Retinal pigment epithelial cell (primary cell): Measurements from ENCODE around the gene APBA2.

Experiments used
- DNase-seq: peaks from one replicate; pipeline ENCODE4 v3.0.0-alpha.2; 2010; ENCODE audit warnings: low read depth
- H3K4me3 ChIP-seq: 2 replicates; pipeline ENCODE4 v1.5.1; 2011; ENCODE audit warnings: mild to moderate bottlenecking, low read length, control low read depth, moderate library complexity
- TF ChIP-seq, protein P1 (sequence below): conservative IDR thresholded peaks from 2 replicates; pipeline ENCODE4 v1.5.1; 2011; ENCODE audit warnings: low read depth, low read length, control low read depth, inconsistent platforms

The APBA2 gene

GRCh38 chr15:28896951-28897350 is 11.2 kb downstream of the APBA2 start:
- H3K4me3 ChIP-seq = no peak overlapping the region
- DNase-seq = peak; percentile 52
- TF ChIP-seq, protein P1, sequence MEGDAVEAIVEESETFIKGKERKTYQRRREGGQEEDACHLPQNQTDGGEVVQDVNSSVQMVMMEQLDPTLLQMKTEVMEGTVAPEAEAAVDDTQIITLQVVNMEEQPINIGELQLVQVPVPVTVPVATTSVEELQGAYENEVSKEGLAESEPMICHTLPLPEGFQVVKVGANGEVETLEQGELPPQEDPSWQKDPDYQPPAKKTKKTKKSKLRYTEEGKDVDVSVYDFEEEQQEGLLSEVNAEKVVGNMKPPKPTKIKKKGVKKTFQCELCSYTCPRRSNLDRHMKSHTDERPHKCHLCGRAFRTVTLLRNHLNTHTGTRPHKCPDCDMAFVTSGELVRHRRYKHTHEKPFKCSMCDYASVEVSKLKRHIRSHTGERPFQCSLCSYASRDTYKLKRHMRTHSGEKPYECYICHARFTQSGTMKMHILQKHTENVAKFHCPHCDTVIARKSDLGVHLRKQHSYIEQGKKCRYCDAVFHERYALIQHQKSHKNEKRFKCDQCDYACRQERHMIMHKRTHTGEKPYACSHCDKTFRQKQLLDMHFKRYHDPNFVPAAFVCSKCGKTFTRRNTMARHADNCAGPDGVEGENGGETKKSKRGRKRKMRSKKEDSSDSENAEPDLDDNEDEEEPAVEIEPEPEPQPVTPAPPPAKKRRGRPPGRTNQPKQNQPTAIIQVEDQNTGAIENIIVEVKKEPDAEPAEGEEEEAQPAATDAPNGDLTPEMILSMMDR = no peak

DNA sequence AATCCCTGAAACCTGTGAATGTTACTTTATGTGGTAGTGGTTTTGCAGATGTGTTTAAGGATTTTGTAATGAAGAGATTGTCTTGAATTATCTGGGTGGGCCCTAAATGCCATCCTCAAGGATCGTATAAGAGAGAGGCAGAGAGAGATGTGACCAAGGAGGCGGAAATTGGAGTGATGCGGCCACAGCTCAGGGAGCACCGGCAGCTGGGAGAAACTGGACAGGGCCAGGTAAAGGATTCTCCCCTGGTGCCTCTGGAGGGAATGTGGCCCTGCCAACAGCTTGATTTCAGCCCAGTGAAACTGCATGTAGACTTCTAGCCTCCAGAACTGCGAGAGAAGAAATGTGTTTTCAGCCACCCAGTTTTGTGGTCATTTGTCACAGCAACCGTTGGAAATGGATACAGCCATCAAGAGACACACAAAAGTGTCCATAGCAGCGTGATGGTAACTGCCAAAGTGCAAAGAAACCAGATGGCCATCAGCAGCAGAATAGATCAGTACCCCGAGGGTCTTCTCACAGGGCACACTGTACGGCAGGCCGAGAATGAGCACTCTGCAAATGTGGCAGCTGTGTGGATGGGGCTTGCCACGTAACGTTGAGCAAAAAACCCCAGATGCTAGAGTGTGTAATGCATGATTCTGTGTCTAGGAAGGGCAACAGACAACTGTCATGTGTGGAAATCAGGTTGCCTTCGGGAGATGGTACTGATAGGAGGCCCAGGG is 12.2 kb downstream of the APBA2 start:
- TF ChIP-seq, protein P1 = no peak
- DNase-seq = no peak
- no peak overlapping the region for H3K4me3 ChIP-seq

DNA sequence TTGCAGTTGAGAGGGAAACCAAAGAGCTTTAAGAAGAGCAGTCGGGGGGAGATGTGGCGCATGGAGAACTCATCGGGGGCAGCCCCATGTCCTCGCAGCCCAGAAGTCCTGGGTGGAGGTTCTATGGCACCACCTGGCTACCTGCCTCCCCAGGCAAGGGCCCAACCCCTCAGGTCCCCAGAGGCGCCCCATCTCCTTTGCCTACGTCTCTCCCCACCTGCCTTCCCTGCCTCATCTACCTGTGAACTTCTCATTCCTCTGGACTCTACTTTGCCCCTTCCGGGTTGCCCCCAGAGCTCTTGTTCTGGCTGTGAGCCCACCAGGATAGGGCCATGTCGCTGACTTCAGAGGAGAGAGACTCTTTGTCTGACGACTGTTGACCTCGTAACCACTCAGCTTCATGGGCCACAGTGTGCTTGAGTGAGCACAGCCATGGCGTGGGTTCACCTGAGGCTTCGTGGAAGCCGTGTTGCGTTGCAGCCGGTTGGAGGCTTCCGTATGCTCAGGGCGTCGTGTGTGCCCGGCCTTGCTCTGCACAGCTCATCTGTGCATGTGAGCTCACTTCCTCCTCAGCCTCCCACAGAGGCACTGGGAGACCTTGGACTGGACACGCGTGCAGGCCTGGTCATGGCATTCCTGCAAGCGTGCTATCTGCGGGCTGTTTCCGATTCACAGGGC is 13.4 kb downstream of the APBA2 start:
- TF ChIP-seq, protein P1 = no peak
- no peak for DNase-seq
- H3K4me3 ChIP-seq = no peak overlapping the region

DNA sequence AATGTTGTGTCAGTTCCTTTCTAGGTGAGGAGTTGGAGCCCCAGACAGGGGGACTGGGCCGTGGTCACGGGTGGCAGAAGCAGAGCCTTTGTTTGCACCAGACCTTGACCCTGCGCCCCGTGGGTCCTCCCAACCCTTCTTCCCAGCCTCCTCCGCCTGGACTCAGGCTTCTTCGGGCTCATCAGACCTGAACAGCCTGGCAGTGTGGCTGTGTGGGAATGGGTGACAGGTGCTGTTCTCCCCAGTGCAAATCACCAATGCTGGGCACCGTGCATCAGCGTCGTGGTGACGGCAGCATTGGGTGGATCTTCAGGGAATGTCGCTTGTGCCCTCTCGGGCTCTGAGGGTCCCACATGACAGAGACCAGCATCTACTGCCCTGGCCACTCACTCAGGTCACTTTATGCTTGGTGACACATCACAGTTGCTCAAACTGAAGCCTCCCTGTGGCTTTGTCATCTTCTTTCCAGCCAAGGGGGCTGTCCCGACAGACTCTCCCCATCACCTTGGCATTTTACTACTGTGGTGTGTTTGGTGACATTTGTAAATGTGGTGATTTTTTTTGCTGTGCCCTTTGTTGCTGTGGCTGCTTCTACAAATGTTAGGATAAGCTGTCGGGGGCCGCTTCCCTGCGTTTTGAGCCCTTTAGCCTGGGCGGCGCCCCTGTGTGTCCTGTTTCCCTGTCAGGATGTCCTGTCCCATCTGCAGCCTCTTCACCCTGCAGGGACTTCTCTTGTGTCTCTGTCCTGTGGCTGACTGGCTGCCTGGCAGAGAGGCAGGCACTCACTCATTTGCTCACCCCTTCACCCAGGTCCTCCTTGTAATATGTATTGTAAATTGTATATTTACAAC is 14.5 kb downstream of the APBA2 start:
- TF ChIP-seq, protein P1 = no peak
- H3K4me3 ChIP-seq = no peak overlapping the region
- DNase-seq = no peak

GRCh38 chr15:28900892-28901586 is 15.3 kb downstream of the APBA2 start:
- H3K4me3 ChIP-seq = no peak overlapping the region
- no peak for DNase-seq
- TF ChIP-seq, protein P1 = no peak

- DNase-seq = no peak
- TF ChIP-seq, protein P1 = no peak
- no peak overlapping the region for H3K4me3 ChIP-seq
Observed at GRCh38 chr15:28901587-28901980, 15.8 kb downstream of the APBA2 start.
